Measurements from ENCODE around the gene ACBD6.
A peak's percentile ranks its signal among the peaks of the same experiment; 100 is the strongest.
"Not testable (repeated sequence)": the region's sequence is repeated elsewhere in the genome, so short reads cannot be mapped to it uniquely, and the experiment has no call there.

ACBD6 gene

GRCh38 chr1:180428782-180429695 lies 73.3 kb downstream of the ACBD6 start:
- H3K27ac Mint-ChIP-seq, result peak overlapping the region; percentile 35
- H3K36me3 Mint-ChIP-seq (ENCODE audit: low read depth), result peaks cover 67% of the 10 kb centered on the region
- H3K4me1 Mint-ChIP-seq (ENCODE audit: low read depth), result peaks cover 23% of the 10 kb centered on the region
- no peak overlapping the region for H3K4me3 Mint-ChIP-seq
- H3K27me3 Mint-ChIP-seq, result no peaks in the 10 kb centered on the region
- no peaks in the 10 kb centered on the region for H3K9me3 Mint-ChIP-seq
- DNase-seq, result no peak

- peaks cover 12% of the 10 kb centered on the region for H3K4me1 Mint-ChIP-seq (ENCODE audit: low read depth)
- DNase-seq, result no peak
- no peaks in the 10 kb centered on the region for H3K27me3 Mint-ChIP-seq
- H3K4me3 Mint-ChIP-seq, result no peak overlapping the region
- peaks cover 80% of the 10 kb centered on the region for H3K36me3 Mint-ChIP-seq (ENCODE audit: low read depth)
- no peak overlapping the region for H3K27ac Mint-ChIP-seq
- H3K9me3 Mint-ChIP-seq, result peaks cover 3% of the 10 kb centered on the region
Measured at GRCh38 chr1:180425952-180426351, 76.4 kb downstream of the ACBD6 start.

GRCh38 chr1:180424848-180425457 lies 77.4 kb downstream of the ACBD6 start:
- no peaks in the 10 kb centered on the region for H3K27me3 Mint-ChIP-seq
- H3K4me1 Mint-ChIP-seq (ENCODE audit: low read depth), result peaks cover 12% of the 10 kb centered on the region
- no peak for DNase-seq
- H3K9me3 Mint-ChIP-seq, result peaks cover 3% of the 10 kb centered on the region
- H3K27ac Mint-ChIP-seq, result no peak overlapping the region
- peaks cover 79% of the 10 kb centered on the region for H3K36me3 Mint-ChIP-seq (ENCODE audit: low read depth)
- no peak overlapping the region for H3K4me3 Mint-ChIP-seq

GRCh38 chr1:180421614-180422013 lies 80.8 kb downstream of the ACBD6 start:
- no peak overlapping the region for H3K27ac Mint-ChIP-seq
- H3K9me3 Mint-ChIP-seq, result peaks cover 3% of the 10 kb centered on the region
- no peaks in the 10 kb centered on the region for H3K27me3 Mint-ChIP-seq
- H3K4me3 Mint-ChIP-seq, result no peak overlapping the region
- no peak for DNase-seq
- peaks cover under 1% of the 10 kb centered on the region for H3K4me1 Mint-ChIP-seq (ENCODE audit: low read depth)
- H3K36me3 Mint-ChIP-seq (ENCODE audit: low read depth), result peaks cover 67% of the 10 kb centered on the region

GRCh38 chr1:180421145-180421544 lies 81.2 kb downstream of the ACBD6 start:
- not testable (repeated sequence) for H3K4me1 Mint-ChIP-seq (ENCODE audit: low read depth); DNase-seq; H3K27ac Mint-ChIP-seq; H3K9me3 Mint-ChIP-seq; H3K27me3 Mint-ChIP-seq; H3K4me3 Mint-ChIP-seq
- H3K36me3 Mint-ChIP-seq (ENCODE audit: low read depth), result peaks cover 68% of the 10 kb centered on the region

- Mint-ChIP-seq H3K27me3 (no peaks in the 10 kb centered on the region), H3K4me1 (ENCODE audit: low read depth) (no peaks in the 10 kb centered on the region), H3K27ac (no peak overlapping the region), H3K36me3 (ENCODE audit: low read depth) (peaks cover 68% of the 10 kb centered on the region), H3K9me3 (peaks cover 7% of the 10 kb centered on the region), H3K4me3 (no peak overlapping the region)
- DNase-seq, result no peak
Measured at GRCh38 chr1:180415985-180416633, 86.3 kb downstream of the ACBD6 start.

- H3K27me3 Mint-ChIP-seq, result no peaks in the 10 kb centered on the region
- peaks cover 7% of the 10 kb centered on the region for H3K9me3 Mint-ChIP-seq
- H3K4me1 Mint-ChIP-seq (ENCODE audit: low read depth), result no peaks in the 10 kb centered on the region
- DNase-seq, result no peak
- peaks cover 69% of the 10 kb centered on the region for H3K36me3 Mint-ChIP-seq (ENCODE audit: low read depth)
- H3K27ac Mint-ChIP-seq, result no peak overlapping the region
- no peak overlapping the region for H3K4me3 Mint-ChIP-seq
Measured at GRCh38 chr1:180415236-180415848, 87.0 kb downstream of the ACBD6 start.

- Mint-ChIP-seq H3K9me3 (peaks cover 7% of the 10 kb centered on the region), H3K4me1 (ENCODE audit: low read depth) (peaks cover 2% of the 10 kb centered on the region), H3K27me3 (no peaks in the 10 kb centered on the region), H3K4me3 (no peak overlapping the region), H3K36me3 (ENCODE audit: low read depth) (peaks cover 82% of the 10 kb centered on the region), H3K27ac (no peak overlapping the region)
- no peak for DNase-seq
Measured at GRCh38 chr1:180412583-180412982, 89.8 kb downstream of the ACBD6 start.

GRCh38 chr1:180408128-180408527 lies 94.2 kb downstream of the ACBD6 start:
- not testable (repeated sequence) for H3K9me3 Mint-ChIP-seq; H3K4me1 Mint-ChIP-seq (ENCODE audit: low read depth); H3K4me3 Mint-ChIP-seq; H3K27ac Mint-ChIP-seq; DNase-seq; H3K27me3 Mint-ChIP-seq
- H3K36me3 Mint-ChIP-seq (ENCODE audit: low read depth), result peaks cover 80% of the 10 kb centered on the region

- Mint-ChIP-seq H3K27ac (no peak overlapping the region), H3K9me3 (no peaks in the 10 kb centered on the region), H3K36me3 (ENCODE audit: low read depth) (peaks cover 82% of the 10 kb centered on the region), H3K4me3 (no peak overlapping the region), H3K4me1 (ENCODE audit: low read depth) (peaks cover 11% of the 10 kb centered on the region), H3K27me3 (no peaks in the 10 kb centered on the region)
- no peak for DNase-seq
Measured at GRCh38 chr1:180407051-180407450, 95.3 kb downstream of the ACBD6 start.

- Mint-ChIP-seq H3K27ac (no peak overlapping the region), H3K9me3 (no peaks in the 10 kb centered on the region), H3K4me1 (ENCODE audit: low read depth) (peaks cover 10% of the 10 kb centered on the region), H3K27me3 (no peaks in the 10 kb centered on the region), H3K4me3 (no peak overlapping the region), H3K36me3 (ENCODE audit: low read depth) (peaks cover 72% of the 10 kb centered on the region)
- no peak for DNase-seq
Measured at GRCh38 chr1:180402551-180402950, 99.8 kb downstream of the ACBD6 start.

- peaks cover 72% of the 10 kb centered on the region for H3K36me3 Mint-ChIP-seq (ENCODE audit: low read depth)
- peaks cover 4% of the 10 kb centered on the region for H3K9me3 Mint-ChIP-seq
- no peak overlapping the region for H3K4me3 Mint-ChIP-seq
- peaks cover 10% of the 10 kb centered on the region for H3K4me1 Mint-ChIP-seq (ENCODE audit: low read depth)
- DNase-seq, result no peak
- no peak overlapping the region for H3K27ac Mint-ChIP-seq
- H3K27me3 Mint-ChIP-seq, result no peaks in the 10 kb centered on the region
Measured at GRCh38 chr1:180402001-180402400, 100.4 kb downstream of the ACBD6 start.

- H3K27ac Mint-ChIP-seq, result no peak overlapping the region
- H3K36me3 Mint-ChIP-seq (ENCODE audit: low read depth), result peaks cover 86% of the 10 kb centered on the region
- no peak overlapping the region for H3K4me3 Mint-ChIP-seq
- no peak for DNase-seq
- H3K9me3 Mint-ChIP-seq, result peaks cover 20% of the 10 kb centered on the region
- H3K27me3 Mint-ChIP-seq, result no peaks in the 10 kb centered on the region
- peaks cover 7% of the 10 kb centered on the region for H3K4me1 Mint-ChIP-seq (ENCODE audit: low read depth)
Measured at GRCh38 chr1:180397175-180397574, 105.2 kb downstream of the ACBD6 start.

- no peaks in the 10 kb centered on the region for H3K27me3 Mint-ChIP-seq
- H3K4me1 Mint-ChIP-seq (ENCODE audit: low read depth), result peaks cover 6% of the 10 kb centered on the region
- H3K4me3 Mint-ChIP-seq, result no peak overlapping the region
- no peak for DNase-seq
- peaks cover 33% of the 10 kb centered on the region for H3K9me3 Mint-ChIP-seq
- peaks cover 79% of the 10 kb centered on the region for H3K36me3 Mint-ChIP-seq (ENCODE audit: low read depth)
- H3K27ac Mint-ChIP-seq, result no peak overlapping the region
Measured at GRCh38 chr1:180392427-180393145, 109.8 kb downstream of the ACBD6 start.

All from activated T-cell treated with anti-CD3 and anti-CD28 coated beads, Interleukin-2, amount 50 U/mL, for 24 hours (primary cell).